Activated CD4-positive, alpha-beta T cell treated with anti-CD3 and anti-CD28 coated beads, Interleukin-2, amount 50 U/mL, for 16 hours (primary cell): ENCODE data around the gene GALNT8.
"Not testable (repeated sequence)": the region's sequence is repeated elsewhere in the genome, so short reads cannot be mapped to it uniquely, and the experiment has no call there.

Source experiments
- DNase-seq: peaks from one replicate; pipeline ENCODE4 v3.0.0-alpha.2; 2020

GALNT8 gene

DNA sequence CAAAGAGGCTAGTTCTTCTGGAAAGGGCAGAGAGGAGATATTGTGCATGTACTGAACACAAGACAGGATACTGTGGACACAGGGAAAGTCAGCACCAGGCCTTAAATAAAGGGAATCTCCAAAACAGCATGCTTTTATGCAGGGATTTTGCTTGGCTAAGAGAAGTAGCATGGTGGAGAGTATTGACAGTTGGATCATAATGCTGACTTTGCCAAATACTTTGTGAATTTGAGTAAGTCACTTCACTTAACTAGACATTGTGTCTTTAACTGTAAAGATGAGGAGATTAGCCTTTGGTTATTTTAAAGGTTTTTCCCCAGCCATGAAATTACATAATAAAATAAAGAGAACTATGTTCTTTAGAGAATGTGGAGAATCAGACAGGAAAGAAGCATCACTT, 24.5 kb downstream of the GALNT8 start:
- DNase-seq, result no peak

- DNase-seq, result no peak
Observed at GRCh38 chr12:4745249-4745648, 25.0 kb downstream of the GALNT8 start.

DNA sequence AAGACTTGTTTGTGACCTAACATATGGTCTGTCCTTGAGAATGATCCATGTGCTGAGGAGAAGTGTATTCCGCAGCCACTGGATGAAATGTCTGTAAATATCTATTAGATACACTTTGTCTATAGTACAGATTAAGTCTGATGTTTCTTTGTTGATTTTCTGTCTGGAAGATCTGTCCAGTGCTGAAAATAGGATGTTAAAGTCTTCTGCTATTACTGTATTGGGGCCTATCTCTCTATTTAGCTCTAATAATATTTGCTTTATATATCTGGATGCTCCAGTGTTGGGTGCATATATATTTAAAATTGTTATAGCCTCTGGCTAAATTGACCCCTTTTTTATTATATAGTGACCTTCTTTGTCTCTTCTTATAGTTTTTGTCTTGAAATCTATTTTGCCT, 31.5 kb downstream of the GALNT8 start:
- DNase-seq, result not testable (repeated sequence)

DNA sequence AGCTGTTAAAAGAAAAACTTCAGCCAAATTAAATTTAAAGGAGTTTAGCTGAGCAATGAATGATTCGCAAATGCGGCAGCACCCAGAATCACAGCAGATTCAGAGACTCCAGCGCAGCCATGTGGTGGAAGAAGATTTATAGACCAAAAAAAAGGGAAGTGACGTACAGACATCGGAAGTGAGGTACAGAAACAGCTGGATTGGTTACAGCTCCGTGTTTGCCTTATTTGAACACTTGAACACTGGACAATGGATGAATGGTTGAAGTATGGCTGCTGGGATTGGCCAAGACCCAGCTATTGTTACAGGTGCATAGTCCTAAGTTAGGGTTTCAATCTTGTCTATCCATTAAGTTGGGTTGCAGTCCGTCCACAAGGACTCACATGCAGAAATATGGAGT, 42.6 kb downstream of the GALNT8 start:
- DNase-seq, result no peak

DNA sequence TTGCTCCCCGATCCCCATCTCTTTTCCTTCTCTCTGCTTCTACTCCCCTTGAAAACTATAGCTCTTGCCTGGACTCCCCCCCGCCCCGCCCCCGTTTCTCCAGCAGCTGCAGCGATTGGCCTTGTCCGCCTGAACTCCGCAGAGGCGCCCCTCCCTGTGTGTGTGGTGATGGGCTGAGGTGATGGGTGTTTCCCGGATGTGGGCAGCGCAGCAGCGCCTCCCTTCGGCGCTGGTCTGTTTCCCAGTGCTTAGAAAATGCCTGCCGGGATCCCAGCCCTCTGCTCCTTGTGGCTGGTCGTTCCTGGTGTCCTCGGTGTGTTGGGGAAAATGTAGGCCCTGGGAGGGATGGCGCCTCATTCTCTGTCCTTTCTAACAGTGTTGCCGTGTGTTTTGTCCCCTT, 43.3 kb downstream of the GALNT8 start:
- no peak for DNase-seq

DNA sequence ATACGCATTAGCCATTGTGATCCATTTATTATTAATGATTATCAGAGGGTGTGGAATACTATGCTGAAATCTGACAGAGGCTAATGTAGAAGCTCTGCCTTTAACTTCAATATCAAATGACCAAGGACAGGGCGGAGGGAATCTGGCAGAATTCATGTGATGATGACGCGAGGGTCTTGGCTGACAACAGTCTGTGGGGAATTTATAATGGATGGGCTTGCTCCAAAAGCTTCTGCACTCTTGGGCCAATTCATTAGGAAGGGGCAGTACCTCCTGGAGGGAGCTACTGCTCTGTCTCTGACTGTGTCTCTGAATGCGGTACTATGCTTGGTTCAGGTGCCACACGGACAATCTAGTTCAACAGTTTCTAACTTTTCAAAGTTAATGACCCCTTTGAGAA, 46.2 kb downstream of the GALNT8 start:
- no peak for DNase-seq

- no peak for DNase-seq
Observed at GRCh38 chr12:4767186-4767585, 47.0 kb downstream of the GALNT8 start.

DNA sequence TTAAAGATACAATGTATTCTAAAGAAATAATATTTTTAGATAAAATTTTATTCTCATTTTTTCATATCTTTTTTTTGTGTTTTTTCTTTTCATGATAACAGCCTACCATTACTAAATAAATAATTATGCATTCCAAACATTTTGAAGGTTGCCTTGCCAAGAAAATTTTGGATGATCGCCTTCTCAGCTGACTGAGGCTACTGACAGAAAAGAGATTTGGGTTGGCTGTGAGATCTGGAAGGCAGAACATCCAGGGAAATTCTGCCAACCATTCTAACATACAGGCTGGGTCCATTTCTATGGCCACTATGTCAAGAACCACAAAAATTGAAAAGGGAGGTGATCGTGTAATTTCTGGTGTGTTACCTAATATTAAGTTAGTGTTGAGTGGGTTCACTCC, 48.1 kb downstream of the GALNT8 start:
- no peak for DNase-seq

DNA sequence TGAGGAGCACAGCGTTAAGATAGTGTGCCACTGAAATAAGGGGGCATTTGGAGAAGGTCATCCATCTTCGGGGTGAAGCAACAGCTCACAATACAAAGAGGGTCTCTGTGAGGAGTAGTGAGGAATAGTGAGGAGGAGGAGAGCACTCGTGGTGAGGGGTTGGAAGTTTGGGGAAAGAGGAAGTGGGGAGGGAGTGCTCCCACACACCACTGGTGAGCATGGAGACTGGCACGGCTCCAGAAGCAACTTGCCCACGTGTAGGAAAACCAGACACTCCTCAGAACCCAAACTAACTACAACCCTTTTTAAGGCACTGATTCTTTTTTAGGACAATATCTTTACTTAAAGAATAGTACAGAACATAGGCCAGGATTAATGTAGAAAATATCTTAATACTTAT, 48.9 kb downstream of the GALNT8 start:
- DNase-seq, result no peak

- no peak for DNase-seq
Observed at GRCh38 chr12:4771172-4771959, 51.2 kb downstream of the GALNT8 start.

DNA sequence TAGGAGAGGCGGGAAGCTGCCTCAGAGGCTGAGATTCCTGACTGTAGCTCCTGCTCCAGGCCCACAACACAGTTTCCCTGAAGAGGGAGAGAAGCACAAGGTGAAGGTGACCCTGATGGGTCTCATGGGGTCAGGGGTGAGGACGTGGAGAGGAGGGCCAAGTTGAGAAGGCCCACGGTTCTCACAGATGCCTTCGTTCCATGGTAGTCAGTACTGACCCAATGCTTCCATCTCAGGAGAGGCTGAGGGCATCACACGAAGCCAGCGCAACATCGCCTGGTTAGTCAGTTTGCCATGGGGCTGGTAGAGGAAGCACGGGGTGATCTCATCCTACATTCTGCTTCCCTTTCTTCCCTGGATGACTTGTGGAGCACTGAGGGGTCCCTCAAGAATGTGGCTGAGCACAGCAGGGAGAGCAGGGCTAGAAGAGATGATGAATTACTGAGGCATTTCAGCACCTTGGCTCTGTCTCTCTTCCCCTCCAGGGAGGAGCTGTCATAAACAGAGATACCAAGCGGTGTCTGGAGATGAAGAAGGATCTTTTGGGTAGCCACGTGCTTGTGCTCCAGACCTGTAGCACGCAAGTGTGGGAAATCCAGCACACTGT, 51.9 kb downstream of the GALNT8 start:
- no peak for DNase-seq

- DNase-seq, result no peak
Observed at GRCh38 chr12:4775936-4776335, 55.7 kb downstream of the GALNT8 start.

- no peak for DNase-seq
Observed at GRCh38 chr12:4779749-4780148, 59.5 kb downstream of the GALNT8 start.

GRCh38 chr12:4780641-4781611, 60.7 kb downstream of the GALNT8 start:
- no peak for DNase-seq

GRCh38 chr12:4784404-4785054, 64.3 kb downstream of the GALNT8 start:
- no peak for DNase-seq

- DNase-seq, result no peak
Observed at GRCh38 chr12:4786795-4787194, 66.6 kb downstream of the GALNT8 start.

- no peak for DNase-seq
Observed at GRCh38 chr12:4787965-4788364, 67.8 kb downstream of the GALNT8 start.

DNA sequence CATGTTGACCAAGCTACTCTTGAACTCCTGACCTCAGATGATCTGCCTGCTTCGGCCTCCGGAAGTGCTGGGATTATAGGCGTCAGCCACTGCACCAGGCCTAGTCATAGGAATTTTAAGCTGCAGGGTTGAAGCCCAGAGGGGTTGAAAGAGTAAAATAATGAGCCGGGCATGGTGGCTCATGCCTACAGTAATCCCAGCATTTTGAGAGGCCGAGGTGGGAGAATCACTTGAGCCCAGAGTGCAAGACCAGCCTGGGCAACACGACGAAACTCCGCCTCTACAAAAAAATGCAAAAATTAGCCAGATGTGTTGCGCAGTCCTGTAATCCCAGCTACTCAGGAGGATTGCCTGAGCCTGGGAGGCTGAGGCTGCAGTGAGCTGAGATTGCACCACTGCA, 69.6 kb downstream of the GALNT8 start:
- DNase-seq, result no peak

- DNase-seq, result no peak
Observed at GRCh38 chr12:4791497-4791896, 71.3 kb downstream of the GALNT8 start.

- DNase-seq, result no peak
Observed at GRCh38 chr12:4794491-4794890, 74.3 kb downstream of the GALNT8 start.

DNA sequence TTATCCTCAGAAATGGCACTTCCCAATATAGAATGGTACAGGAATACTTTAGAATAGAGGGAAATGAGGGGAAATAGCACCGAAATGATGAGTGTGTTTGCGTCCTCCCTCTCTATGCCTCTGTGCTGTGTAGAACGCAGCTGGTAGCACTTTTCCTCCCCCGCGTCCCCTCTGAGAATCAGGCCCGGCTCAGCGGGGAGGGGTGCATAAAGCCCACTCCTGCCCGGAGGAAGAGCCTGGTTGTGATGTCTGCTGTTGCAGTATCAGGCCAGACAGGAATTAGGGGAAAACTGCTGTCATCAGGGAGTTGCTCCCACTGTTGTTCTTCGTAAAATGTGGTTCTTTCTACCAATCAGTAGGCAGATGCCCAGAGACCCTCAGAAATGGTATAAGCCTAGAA, 76.0 kb downstream of the GALNT8 start:
- DNase-seq, result no peak

- no peak for DNase-seq
Observed at GRCh38 chr12:4796694-4797482, 76.7 kb downstream of the GALNT8 start.
